Measurements from ENCODE around the gene PLAC8.

PLAC8 gene, protein sequence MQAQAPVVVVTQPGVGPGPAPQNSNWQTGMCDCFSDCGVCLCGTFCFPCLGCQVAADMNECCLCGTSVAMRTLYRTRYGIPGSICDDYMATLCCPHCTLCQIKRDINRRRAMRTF

DNA sequence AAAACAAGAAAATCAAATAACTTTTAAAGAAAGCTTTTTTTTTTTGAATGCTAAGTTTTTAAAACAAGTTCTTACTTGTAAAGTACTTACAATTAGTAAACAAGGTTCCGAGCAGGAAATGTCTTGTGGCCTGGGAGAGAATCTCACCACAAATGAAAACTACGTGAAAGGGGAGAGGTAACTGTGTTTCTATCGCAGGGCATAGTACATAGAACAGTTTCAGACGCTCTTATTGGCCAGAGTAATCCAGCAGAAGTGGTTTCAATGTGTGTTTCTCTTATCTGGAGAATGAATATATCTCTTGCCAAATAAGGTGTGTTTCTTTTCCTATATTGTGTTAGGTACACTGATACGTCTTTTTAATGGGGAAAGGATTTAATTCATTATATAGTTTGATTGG, at the start of gene PLAC8:
TSS of gene PLAC8 (minus strand) at position 154 of the 400 bp plus-strand sequence. CDS start 6,808 bp downstream, outside the sequence.
- TF ChIP-seq, protein P1, sequence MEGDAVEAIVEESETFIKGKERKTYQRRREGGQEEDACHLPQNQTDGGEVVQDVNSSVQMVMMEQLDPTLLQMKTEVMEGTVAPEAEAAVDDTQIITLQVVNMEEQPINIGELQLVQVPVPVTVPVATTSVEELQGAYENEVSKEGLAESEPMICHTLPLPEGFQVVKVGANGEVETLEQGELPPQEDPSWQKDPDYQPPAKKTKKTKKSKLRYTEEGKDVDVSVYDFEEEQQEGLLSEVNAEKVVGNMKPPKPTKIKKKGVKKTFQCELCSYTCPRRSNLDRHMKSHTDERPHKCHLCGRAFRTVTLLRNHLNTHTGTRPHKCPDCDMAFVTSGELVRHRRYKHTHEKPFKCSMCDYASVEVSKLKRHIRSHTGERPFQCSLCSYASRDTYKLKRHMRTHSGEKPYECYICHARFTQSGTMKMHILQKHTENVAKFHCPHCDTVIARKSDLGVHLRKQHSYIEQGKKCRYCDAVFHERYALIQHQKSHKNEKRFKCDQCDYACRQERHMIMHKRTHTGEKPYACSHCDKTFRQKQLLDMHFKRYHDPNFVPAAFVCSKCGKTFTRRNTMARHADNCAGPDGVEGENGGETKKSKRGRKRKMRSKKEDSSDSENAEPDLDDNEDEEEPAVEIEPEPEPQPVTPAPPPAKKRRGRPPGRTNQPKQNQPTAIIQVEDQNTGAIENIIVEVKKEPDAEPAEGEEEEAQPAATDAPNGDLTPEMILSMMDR (IDR thresholded peaks at IDR 0.05; ENCODE audit: insufficient read depth, low read length, missing control alignments) = no peak
- ChIA-PET CTCF (interaction anchor here (1.4 to 3.8 kb wide), 4 partner anchors 36 to 146 kb away, joined by 3 to 27 read pairs (median 12); no protein-coding TSS in a partner anchor), POLR2A (no interaction called here)
- no peak within 1 kb of the TSS for H3K4me3 ChIP-seq (ENCODE audit: low read depth, low read length)
- DNase-seq (ENCODE audit: low read depth, low spot score) = no peak

DNA sequence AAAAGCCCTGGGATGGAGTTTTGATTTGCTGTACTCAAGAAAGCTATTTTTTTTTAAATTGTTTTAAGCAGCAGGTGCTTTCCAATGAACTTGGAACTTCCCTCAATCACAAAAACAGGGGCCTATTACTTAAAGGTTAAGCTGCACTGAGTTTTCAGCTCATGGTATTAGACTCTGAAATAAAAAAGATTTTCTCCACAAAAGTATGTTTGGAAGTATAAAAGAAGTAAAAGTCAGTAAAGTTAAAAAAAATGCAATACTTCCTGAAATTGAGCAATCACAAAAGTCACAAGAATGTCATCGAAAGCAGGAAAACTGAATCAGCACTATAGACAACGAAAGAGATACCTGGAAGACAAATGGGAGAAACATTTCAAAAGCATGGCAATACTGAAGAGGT, 38.9 kb upstream of the PLAC8 start:
- TF ChIP-seq, protein P1 (IDR thresholded peaks at IDR 0.05; ENCODE audit: insufficient read depth, low read length, missing control alignments) = no peak
- no peak for DNase-seq (ENCODE audit: low read depth, low spot score)
- no peak overlapping the region for H3K4me3 ChIP-seq (ENCODE audit: low read depth, low read length)
- POLR2A ChIA-PET = no interaction called here
- CTCF ChIA-PET = interaction anchor here (0.7 kb wide), 1 partner anchor 19 kb away, joined by 3 read pairs; no protein-coding TSS in a partner anchor

DNA sequence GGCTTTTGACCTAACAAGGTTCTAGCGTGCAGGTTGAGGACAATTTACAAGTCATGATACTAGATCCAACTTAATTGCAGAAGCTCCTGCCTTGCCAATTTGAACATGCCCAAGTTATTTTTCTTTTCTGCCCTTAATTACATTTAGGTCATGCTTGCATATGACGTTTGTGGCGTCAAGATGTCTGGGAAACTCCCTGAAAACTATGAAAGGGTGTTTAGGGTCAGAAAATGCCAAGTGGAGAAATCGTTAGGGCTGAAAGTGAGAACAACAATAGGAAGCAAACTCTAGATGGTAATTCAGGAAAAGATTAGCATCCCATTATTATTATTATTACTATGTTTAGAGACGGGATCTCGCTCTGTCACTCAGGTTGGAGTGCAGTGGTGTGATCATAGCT, 38.2 kb upstream of the PLAC8 start:
- no peak overlapping the region for H3K4me3 ChIP-seq (ENCODE audit: low read depth, low read length)
- no peak for DNase-seq (ENCODE audit: low read depth, low spot score)
- CTCF ChIA-PET = no interaction called here
- TF ChIP-seq, protein P1 (IDR thresholded peaks at IDR 0.05; ENCODE audit: insufficient read depth, low read length, missing control alignments) = no peak
- POLR2A ChIA-PET = no interaction called here

DNA sequence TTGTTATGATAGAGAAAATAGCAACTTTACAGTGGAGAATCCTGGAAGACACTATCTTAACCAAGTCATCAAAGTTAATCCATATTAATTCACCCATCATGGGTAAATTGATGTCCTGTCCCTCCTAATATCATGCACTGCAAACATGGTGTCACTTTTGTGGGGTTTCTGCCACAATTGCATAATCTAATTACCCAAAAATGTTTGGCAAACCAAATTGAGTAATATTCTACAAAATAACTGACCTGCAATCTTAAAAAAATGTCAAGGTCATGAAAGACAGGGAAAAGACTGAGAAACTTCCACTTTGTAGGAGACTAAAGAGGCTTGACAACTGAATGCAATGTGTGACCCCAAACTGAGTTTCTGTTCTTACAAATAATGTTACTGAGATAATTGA, 37.1 kb upstream of the PLAC8 start:
- no peak for DNase-seq (ENCODE audit: low read depth, low spot score)
- ChIA-PET CTCF (no interaction called here), POLR2A (no interaction called here)
- TF ChIP-seq, protein P1 (IDR thresholded peaks at IDR 0.05; ENCODE audit: insufficient read depth, low read length, missing control alignments) = no peak
- no peak overlapping the region for H3K4me3 ChIP-seq (ENCODE audit: low read depth, low read length)

DNA sequence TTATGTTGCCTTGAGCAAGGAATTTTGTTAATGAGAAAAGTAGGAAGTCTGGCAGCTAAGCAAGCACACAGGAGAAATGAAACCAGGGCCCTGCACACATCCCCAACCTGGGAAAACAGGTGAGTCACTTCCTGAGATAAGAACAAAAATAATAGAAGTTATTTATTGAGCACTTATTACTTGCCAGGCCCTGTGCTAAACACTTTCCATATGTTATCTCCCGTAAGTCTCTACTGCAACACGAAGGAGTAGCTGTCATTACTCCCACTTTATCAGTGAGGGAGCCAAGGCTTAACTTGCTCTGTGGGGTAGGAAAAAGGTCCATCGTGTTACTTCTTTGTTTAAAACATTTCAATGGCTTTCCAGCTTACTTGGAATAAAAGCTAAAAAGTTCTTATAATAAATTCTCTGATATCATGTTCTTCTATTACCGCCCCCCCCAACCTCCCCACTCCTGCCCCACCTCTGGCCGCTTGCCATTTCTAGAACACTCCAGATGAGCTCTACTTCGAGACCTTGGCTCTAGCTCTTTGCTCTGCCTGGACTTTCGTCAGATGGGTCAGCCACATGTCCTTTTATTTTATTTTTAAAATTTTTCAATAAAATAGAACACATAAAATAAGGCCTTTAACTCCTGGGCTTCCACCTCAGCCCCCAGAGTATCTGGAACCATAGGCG, 36.3 kb upstream of the PLAC8 start:
- CTCF ChIA-PET = interaction anchor here (1.0 kb wide), 1 partner anchor 36 kb away, joined by 3 read pairs; the partner anchor contains the start of gene PLAC8

More for the DNA sequence above, 36.3 kb upstream of the PLAC8 start:
- H3K4me3 ChIP-seq (ENCODE audit: low read depth, low read length) = no peak overlapping the region
- TF ChIP-seq, protein P1 (IDR thresholded peaks at IDR 0.05; ENCODE audit: insufficient read depth, low read length, missing control alignments) = no peak
- DNase-seq (ENCODE audit: low read depth, low spot score) = no peak
- POLR2A ChIA-PET = no interaction called here
